HCEC 1CT (cell line): Measurements from ENCODE around the gene FNDC1.
"Not testable (repeated sequence)": the region's sequence is repeated elsewhere in the genome, so short reads cannot be mapped to it uniquely, and the experiment has no call there.

Source experiments
- DNase-seq: peaks from one replicate; pipeline ENCODE4 v3.0.0-alpha.2; 2017

The FNDC1 gene

GRCh38 chr6:159261995-159262394 is 92.8 kb downstream of the FNDC1 start:
- DNase-seq: no peak

DNA sequence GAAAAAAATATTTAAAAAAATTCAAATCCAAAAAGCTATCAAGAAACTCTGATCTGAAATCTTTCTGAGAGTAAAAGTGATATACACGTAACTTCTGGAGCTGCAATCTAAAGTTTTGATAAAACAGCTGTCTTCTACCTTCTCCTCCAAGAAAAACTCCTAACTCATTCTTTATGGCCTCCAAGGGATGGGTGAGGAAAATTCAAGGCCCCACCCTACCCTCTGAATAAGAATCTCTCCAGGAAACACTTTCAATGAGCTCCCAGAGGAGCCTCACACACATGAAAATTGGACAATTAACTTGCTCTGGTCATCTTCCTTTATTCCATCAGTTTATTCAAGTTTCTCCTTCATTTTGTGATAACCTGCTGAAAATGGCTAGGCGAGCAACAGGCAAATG is 93.4 kb downstream of the FNDC1 start:
- DNase-seq: no peak

DNA sequence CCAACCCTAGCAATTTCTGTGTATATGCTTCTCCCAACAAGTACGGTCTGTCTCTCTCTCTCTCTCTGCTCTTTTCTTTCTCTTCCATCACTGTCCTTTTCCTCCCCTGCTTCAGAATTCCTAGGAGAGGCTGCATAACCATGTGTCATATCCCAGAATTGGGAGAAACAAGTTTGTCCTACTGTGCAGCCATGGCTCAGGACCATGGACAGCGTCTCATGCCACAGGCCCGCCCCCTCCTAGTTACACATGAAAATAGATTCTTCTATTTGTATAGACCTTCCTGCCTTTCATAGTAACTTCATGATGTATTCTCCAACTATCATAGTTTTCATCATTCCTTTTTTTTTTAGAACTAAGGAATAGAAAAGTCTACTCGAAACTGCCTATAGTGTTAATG is 98.0 kb downstream of the FNDC1 start:
- no peak for DNase-seq

DNA sequence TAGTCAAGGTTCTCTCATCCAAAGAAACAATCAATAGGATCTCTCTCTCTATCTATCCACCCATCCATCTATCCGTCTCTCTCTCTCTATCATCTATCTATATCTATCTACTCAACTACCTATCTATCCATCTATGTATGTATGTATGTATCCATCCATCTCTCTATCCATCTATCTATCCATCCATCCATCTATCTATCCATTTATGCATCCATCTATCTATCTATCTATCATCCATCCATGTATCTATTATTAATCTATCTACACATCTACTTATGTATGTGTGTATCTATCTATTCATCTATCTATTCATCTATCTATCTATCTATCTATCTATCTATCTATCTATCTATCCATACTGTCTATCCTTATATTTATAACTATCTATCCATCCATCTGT is 99.3 kb downstream of the FNDC1 start:
- no peak for DNase-seq

GRCh38 chr6:159271257-159271656 is 102.1 kb downstream of the FNDC1 start:
- no peak for DNase-seq

DNA sequence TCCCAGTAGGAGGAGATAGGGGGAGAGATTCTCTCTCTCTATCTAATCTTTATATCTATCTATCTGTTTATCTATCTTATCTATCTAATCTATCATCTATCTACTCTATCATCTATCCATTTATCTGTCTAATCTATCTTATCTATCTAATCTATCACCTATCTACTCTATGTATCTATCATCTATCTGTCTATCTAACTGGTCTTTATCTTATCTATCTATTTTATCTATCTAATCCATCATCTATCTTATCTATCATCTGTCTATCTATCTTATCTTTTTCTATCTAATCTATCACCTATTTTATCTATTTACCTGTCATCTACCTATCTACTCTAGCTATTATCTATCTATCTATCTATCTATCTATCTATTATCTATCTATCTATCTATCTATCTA is 109.4 kb downstream of the FNDC1 start:
- no peak for DNase-seq

GRCh38 chr6:159279790-159280277 is 110.6 kb downstream of the FNDC1 start:
- DNase-seq: no peak

- DNase-seq: no peak
Observed at GRCh38 chr6:159282421-159282820, 113.2 kb downstream of the FNDC1 start.

DNA sequence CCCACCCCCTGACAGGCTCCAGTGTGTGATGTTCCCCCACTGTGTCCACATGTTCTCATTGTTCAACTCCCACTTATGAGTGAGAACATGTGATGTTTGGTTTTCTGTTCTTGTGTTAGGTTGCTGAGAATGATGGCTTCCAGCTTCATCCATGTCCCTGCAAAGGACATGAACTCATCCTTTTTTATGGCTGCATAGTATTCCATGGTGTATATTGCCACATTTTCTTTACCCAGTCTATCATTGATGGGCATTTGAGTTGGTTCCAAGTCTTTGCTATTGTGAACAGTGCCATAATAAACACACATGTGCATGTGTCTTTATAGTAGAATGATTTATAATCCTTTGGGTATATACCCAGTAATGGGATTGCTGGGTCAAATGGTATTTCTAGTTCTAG is 115.5 kb downstream of the FNDC1 start:
- DNase-seq: not testable (repeated sequence)

GRCh38 chr6:159298840-159299239 is 129.6 kb downstream of the FNDC1 start:
- no peak for DNase-seq

DNA sequence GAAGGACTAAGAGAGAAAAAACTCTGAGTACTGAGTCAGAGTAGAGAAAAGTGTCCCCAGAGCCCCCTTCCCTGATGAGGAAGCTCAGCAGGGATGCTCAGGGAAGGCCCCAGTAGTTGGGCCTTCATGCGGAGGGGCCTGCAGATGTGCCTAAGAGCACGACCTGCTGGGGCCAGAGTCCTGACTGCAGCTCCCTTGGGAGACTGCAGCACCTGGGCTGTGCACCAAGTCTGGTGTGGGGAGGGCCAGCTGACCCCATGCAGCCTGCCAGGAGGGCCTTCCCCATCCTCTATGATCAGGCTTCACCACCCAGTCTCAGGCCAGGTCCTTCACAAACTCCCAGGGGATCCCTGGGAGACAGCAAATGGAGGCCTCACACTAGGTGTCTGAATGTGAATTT is 130.4 kb downstream of the FNDC1 start:
- DNase-seq: no peak

- no peak for DNase-seq
Observed at GRCh38 chr6:159301277-159301676, 132.1 kb downstream of the FNDC1 start.

DNA sequence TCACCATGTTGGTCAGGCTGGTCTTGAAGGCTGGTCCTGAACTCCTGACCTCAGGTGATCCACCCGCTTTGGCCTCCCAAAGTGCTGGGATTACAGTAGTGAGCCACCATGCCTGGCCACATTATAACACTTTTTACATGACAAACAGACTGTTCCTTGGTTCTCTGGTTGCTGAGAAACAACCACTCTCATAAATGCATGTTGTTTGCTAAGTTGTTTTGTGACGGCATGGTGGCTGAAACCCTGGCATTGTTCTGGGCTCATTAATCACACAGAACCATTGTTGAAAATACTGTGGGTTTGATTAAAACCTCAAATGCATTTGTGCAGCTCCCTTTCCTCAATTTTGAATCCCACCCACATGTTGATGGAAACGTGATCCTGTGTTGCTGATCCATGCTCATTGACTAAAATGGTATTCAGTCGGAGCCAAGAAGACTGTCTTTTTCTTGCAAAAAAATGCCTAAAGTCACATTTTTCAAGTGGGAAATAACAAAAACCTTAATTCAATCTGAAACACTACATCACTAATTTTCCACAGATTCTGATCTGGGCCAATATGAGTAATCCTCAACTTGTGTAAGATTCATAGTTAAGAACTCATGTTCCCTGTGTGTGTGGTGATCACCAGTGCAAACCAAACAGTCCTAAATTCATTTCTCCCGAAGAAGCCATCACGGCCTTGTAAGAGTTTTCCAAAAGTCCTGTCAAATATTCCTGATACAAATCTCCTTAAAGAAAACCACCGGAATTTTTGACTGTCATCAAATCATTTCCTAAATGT is 132.8 kb downstream of the FNDC1 start:
- DNase-seq: no peak

DNA sequence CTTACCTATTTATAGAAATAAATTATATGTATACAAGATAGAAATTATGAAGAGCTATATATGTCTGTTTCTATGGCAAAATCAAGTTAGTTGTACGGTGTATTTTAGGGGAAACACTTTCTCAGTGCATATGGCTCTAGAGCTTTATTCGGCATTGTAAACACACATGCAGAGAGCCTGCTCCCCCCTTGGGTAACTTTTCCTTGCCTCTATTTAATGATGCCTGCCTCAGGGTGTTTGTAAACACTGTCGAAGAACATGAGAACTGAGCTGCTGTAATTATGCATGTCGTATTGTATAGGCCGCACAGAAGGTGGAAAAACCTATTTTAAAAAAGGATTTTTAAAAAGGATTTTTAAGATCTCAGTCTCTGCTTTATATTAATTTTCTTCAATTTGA is 133.4 kb downstream of the FNDC1 start:
- no peak for DNase-seq

DNA sequence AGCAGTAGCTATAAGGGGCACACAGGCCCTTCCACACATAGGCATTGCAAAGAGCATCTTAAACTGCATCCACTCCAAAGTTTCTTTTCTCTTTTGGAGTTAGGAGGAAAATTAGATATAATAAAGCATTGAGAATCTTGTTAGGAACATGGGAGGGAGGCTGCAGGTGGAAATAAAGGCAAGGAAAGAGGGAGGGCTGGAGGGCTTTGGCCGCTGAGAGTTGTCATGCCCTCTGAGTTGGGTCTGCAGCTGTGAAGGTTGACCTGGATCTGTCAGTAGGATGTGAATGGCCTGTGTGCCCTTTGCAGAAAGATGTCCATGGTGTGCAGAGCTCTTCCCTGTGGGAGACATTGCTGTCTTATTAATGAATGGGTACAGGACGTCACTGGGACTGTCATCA is 134.0 kb downstream of the FNDC1 start:
- no peak for DNase-seq

GRCh38 chr6:159303784-159304183 is 134.6 kb downstream of the FNDC1 start:
- no peak for DNase-seq

GRCh38 chr6:159304641-159305040 is 135.4 kb downstream of the FNDC1 start:
- no peak for DNase-seq

- no peak for DNase-seq
Observed at GRCh38 chr6:159305159-159305558, 136.0 kb downstream of the FNDC1 start.

DNA sequence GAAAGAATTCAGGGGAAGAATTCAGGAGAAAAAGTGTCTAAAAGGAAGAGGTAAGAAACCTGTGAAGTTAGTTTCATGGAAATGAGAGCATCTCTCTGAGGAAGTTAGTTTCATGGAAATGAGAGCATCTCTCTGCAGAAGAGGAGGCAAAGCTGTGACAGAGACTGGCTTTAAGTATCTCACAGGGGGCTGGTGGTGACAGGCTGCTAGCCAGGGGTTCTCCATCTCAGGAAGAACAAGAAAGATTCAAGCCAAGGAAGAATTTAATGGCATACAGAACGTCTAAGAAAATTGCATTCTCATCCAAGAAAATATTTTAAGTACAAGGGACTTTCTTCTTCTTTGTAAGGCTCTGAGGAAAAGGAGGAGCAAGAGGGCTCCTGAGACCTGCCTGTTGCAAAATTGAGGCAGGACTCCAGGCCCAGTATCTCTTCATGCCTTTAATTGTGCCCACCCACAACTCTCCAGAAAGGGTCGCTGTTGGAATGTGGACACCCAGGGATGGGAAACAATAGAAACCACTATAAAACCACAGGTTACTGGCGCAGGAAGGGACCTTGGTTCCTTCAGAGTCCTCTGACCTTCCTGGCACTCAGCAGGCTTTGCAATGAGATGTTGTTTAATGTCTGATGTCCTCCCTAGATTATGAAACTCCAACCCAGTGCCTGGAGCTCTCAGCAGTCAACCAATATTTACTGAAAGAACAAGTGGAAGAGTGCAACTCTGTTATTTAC is 136.8 kb downstream of the FNDC1 start:
- DNase-seq: no peak

DNA sequence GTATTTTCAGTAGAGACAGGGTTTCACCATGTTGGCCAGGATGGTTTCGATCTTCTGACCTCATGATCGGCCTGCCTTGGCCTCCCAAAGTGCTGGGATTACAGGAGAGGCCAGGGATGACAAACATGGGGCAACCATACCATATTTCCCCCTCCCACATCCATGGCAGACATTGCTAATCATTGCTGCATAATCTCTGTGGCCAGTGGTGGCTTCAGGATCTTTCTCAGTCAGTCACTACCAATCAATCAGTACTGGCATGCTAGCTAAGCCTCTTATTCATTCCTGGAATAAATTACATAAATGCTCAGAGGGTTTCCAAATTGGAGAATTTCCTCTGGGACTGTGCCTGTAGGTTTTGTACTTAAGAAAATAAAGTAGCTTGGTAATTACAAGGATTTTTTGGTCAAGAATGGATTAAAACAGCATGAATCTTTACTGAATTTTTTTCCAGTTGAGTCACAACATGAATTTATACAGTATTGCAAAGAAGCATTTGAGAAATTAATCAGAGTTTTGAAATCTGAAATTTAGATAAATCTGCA is 138.1 kb downstream of the FNDC1 start:
- DNase-seq: no peak

DNA sequence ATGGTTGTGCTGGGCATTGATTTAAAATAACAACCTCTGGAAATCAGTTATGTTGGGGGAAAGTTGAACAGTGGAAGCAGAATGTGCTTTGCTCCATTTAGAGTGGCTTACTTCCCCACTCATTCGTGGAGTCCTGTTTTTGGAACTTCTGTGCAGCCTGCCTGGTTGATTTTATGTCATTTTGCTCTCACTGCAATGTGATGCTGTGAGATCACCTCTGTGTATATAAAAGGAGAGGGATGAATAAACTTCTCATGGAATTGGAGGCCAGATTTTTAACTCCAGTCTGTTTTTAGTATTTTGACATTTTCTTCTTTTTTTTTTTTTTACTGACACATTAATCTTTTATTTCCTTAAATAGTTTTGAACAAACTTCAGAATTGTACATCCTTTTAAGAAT is 139.0 kb downstream of the FNDC1 start:
- DNase-seq: no peak

DNA sequence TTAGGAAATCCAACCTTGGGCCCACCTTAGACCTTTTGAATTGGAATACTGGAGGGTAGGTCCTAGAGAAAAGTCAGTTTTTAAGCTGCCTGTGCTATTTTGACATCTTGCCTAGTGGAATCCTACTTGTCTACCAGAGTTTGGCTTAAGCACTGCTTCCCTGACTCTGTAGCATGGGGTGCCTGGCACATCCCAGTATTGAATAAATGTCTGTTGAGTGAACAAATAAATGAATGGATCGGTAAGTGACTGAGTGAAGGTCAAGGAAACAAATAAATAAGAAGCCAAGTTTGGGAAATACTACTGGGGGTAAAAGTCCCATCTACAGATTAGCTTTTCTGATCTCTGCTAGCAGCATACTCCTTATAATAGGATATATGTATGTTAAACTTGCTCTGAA is 140.5 kb downstream of the FNDC1 start:
- no peak for DNase-seq

DNA sequence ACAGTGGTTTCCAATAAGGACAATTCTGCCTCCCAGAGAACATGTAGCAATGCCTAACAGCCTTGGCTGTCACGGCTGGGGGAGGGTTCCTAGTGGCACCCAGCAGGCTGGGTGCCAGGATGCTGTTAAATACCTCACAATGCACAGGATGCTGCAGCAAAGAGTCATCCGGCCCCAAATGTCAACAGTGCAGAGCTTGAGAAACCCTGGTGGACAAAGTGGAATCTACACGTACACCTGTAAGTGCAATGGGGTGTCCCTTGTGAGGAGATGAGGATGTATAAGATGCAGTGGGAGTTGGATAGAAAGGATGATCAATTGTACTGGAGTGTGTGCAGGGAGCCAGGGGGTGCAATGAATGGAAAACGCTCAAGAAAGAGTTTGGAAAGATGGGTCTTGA is 142.4 kb downstream of the FNDC1 start:
- DNase-seq: no peak

- no peak for DNase-seq
Observed at GRCh38 chr6:159312206-159312605, 143.0 kb downstream of the FNDC1 start.
